Naive thymus-derived CD4-positive, alpha-beta T cell (primary cell): Measurements from ENCODE around the gene RIPOR3. TPM values are rescaled to one million over a fixed set of nuclear protein-coding genes. Genes with fewer than 3 reads are reported as not detected.

Experiments used
- ATAC-seq: fragments of 150-1000 bp; cut with Tn5 transposase; 2 replicates; pipeline ENCODE4 v1.10.0; 2021; ENCODE audit warnings: mild to moderate bottlenecking, moderate library complexity
- CTCF ChIA-PET: fragments of 350-600 bp; sonication (Branson Sonifier 250); formaldehyde crosslinking; loops from one replicate; lab custom pipeline; 2021; ENCODE audit warnings: antibody characterized with exemption; lab: Charles Lee
- POLR2A ChIA-PET: fragments of 350-600 bp; sonication (Branson Sonifier 250); formaldehyde crosslinking; loops from one replicate; lab custom pipeline; 2021; ENCODE audit warnings: antibody characterized with exemption, inconsistent platforms; lab: Charles Lee
- DNase-seq, 9 donors: peaks; one replicate each; pipeline versions ENCODE4 v3.0.0 to v3.0.0-alpha.2; 2020 to 2022; ENCODE audit warnings: mixed read lengths in 1 of 9
- H3K27ac ChIP-seq: one replicate; pipeline ENCODE4 v1.7.0; 2013; ENCODE audit warnings: mild to moderate bottlenecking, low read depth, low read length, moderate library complexity
- H3K27me3 ChIP-seq, 2 donors: one replicate each; pipeline ENCODE4 v1.7.0; 2013; ENCODE audit warnings: low read length in 2 of 2, mild to moderate bottlenecking in 2 of 2, moderate library complexity in 2 of 2; ENCODE audit not compliant: control insufficient read depth in 2 of 2, insufficient read depth in 2 of 2
- H3K36me3 ChIP-seq, 3 experiments: 1 replicate in 2 of 3; 2 replicates in 1 of 3; pipeline ENCODE4 v1.7.0; 2013; ENCODE audit warnings: low read length in 3 of 3, mild to moderate bottlenecking in 3 of 3, moderate library complexity in 1 of 3; ENCODE audit not compliant: insufficient read depth in 3 of 3, control insufficient read depth in 2 of 3
- H3K4me1 ChIP-seq, 2 donors: one replicate each; pipeline ENCODE4 v1.7.0; 2013; ENCODE audit warnings: low read length in 2 of 2, mild to moderate bottlenecking in 2 of 2, moderate library complexity in 1 of 2; ENCODE audit not compliant: control insufficient read depth in 2 of 2, insufficient read depth in 2 of 2
- H3K4me3 ChIP-seq: 2 replicates; pipeline ENCODE4 v1.7.0; 2013; ENCODE audit warnings: mild to moderate bottlenecking, low read length
- H3K9me3 ChIP-seq, 3 experiments: 1 replicate in 2 of 3; 2 replicates in 1 of 3; pipeline ENCODE4 v1.7.0; 2013; ENCODE audit warnings: low read length in 3 of 3; ENCODE audit not compliant: control insufficient read depth in 2 of 3
- H3K27ac Mint-ChIP-seq, 9 donors: one replicate each; pipeline ENCODE4 v1.8.0; 2020 to 2022; ENCODE audit warnings: mixed read lengths in 9 of 9, mild to moderate bottlenecking in 8 of 9, moderate library complexity in 5 of 9, inconsistent platforms in 2 of 9
- H3K27me3 Mint-ChIP-seq, 5 donors: one replicate each; pipeline ENCODE4 v1.8.0; 2021 to 2022; ENCODE audit warnings: mixed read lengths in 5 of 5, mild to moderate bottlenecking in 1 of 5
- H3K36me3 Mint-ChIP-seq, 5 donors: one replicate each; pipeline ENCODE4 v1.8.0; 2020 to 2022; ENCODE audit warnings: mixed read lengths in 5 of 5, mild to moderate bottlenecking in 3 of 5, inconsistent platforms in 1 of 5
- H3K4me1 Mint-ChIP-seq, 7 donors: one replicate each; pipeline ENCODE4 v1.8.0; 2020 to 2022; ENCODE audit warnings: mixed read lengths in 7 of 7, mild to moderate bottlenecking in 3 of 7, inconsistent platforms in 1 of 7
- H3K4me3 Mint-ChIP-seq, 10 donors: one replicate each; pipeline ENCODE4 v1.8.0; 2020 to 2022; ENCODE audit warnings: mild to moderate bottlenecking in 10 of 10, mixed read lengths in 10 of 10, moderate library complexity in 6 of 10, inconsistent platforms in 2 of 10
- H3K9me3 Mint-ChIP-seq, 11 donors: one replicate each; pipeline ENCODE4 v1.8.0; 2020 to 2022; ENCODE audit warnings: mixed read lengths in 11 of 11, mild to moderate bottlenecking in 4 of 11, inconsistent platforms in 1 of 11, moderate library complexity in 1 of 11
- intact Hi-C, 2 donors: fragments of 100-400 bp; cut with micrococcal nuclease; formaldehyde crosslinking; loops; one replicate each; pipeline ENCODE4 v1.15.1; 2023
- polyA plus RNA-seq, 2 donors: library from polyadenylated mRNA; unstranded; fragments of 300-500 nt; fragmentation: Illumina TruSeq; gene quantifications; one replicate each; pipeline ENCODE4 v1.2.3, GENCODE V29; 2021
- total RNA-seq, 6 experiments: library from RNA in 5 of 6; stranded (reverse) in 5 of 6; gene quantifications; 1 replicate in 5 of 6; 2 replicates in 1 of 6; pipeline ENCODE4 v1.2.3 and lab custom pipeline; 2021 to 2026

RIPOR3 gene
- total and polyA plus RNA-seq, 7 experiments from 2014 or later: 0.27 to 1.7 (median 0.80) TPM; not detected in 3

- Mint-ChIP-seq H3K4me3 (peak overlapping the region in 1 of 10 donors; percentile 23), H3K36me3 (no peaks in the 10 kb centered on the region)
- intact Hi-C loops: no loop called here
Measured at GRCh38 chr20:50597406-50597969, 93.9 kb downstream of the RIPOR3 start.

GRCh38 chr20:50596694-50597021, 94.7 kb downstream of the RIPOR3 start:
- POLR2A ChIA-PET: no interaction called here
- H3K4me3 Mint-ChIP-seq: no peak overlapping the region
- no peak overlapping the region for H3K4me3 ChIP-seq
- CTCF ChIA-PET: interaction anchor here (1.2 kb wide), 1 partner anchor 8 kb away, joined by 5 read pairs; no protein-coding TSS in a partner anchor
- H3K36me3 ChIP-seq: no peaks in the 10 kb centered on the region
- peaks cover 0 to 5% (median 0%) of the 10 kb centered on the region in 7 donors for H3K4me1 Mint-ChIP-seq
- H3K27ac Mint-ChIP-seq: peak overlapping the region in 1 of 9 donors; percentile 19
- ATAC-seq (no peak), DNase-seq (no peak)
- intact Hi-C loops: no loop called here
- no peaks in the 10 kb centered on the region for H3K9me3 ChIP-seq
- peaks cover 0 to 1% (median 0%) of the 10 kb centered on the region in 11 donors for H3K9me3 Mint-ChIP-seq
- H3K27ac ChIP-seq: no peak overlapping the region
- H3K36me3 Mint-ChIP-seq: no peaks in the 10 kb centered on the region
- no peaks in the 10 kb centered on the region for H3K4me1 ChIP-seq
- H3K27me3 ChIP-seq: no peaks in the 10 kb centered on the region
- peaks cover 0 to 7% (median 0%) of the 10 kb centered on the region in 5 donors for H3K27me3 Mint-ChIP-seq

More at GRCh38 chr20:50597406-50597969, 93.9 kb downstream of the RIPOR3 start:
- no peaks in the 10 kb centered on the region for H3K9me3 ChIP-seq
- Mint-ChIP-seq H3K4me1 (peaks cover 0 to 5% (median 0%) of the 10 kb centered on the region in 7 donors), H3K27me3 (peaks cover 0 to 7% (median 0%) of the 10 kb centered on the region in 5 donors), H3K9me3 (peaks cover 0 to 1% (median 0%) of the 10 kb centered on the region in 11 donors), H3K27ac (no peak overlapping the region)
- CTCF ChIA-PET: interaction anchor here (1.2 kb wide), 1 partner anchor 9 kb away, joined by 5 read pairs; no protein-coding TSS in a partner anchor
- H3K27ac ChIP-seq: no peak overlapping the region
- ATAC-seq: no peak
- no peak overlapping the region for H3K4me3 ChIP-seq
- H3K4me1 ChIP-seq: no peaks in the 10 kb centered on the region
- no peak for DNase-seq
- POLR2A ChIA-PET: no interaction called here
- H3K27me3 ChIP-seq: no peaks in the 10 kb centered on the region
- H3K36me3 ChIP-seq: no peaks in the 10 kb centered on the region

- Mint-ChIP-seq H3K27me3 (peaks cover 0 to 7% (median 0%) of the 10 kb centered on the region in 5 donors), H3K27ac (peak overlapping the region in 5 of 9 donors; percentile 19 to 77 (median 59)), H3K36me3 (no peaks in the 10 kb centered on the region), H3K4me3 (no peak overlapping the region), H3K9me3 (peaks cover 0 to 1% (median 0%) of the 10 kb centered on the region in 11 donors), H3K4me1 (peaks cover 0 to 5% (median 0%) of the 10 kb centered on the region in 7 donors)
- ChIA-PET CTCF (interaction anchor here (1.2 kb wide), 1 partner anchor 8 kb away, joined by 5 read pairs; no protein-coding TSS in a partner anchor), POLR2A (no interaction called here)
- H3K4me1 ChIP-seq: no peaks in the 10 kb centered on the region
- H3K9me3 ChIP-seq: no peaks in the 10 kb centered on the region
- no peak for DNase-seq
- H3K27ac ChIP-seq: no peak overlapping the region
- no peaks in the 10 kb centered on the region for H3K27me3 ChIP-seq
- intact Hi-C loops: no loop called here
- ATAC-seq: no peak
- H3K36me3 ChIP-seq: no peaks in the 10 kb centered on the region
- no peak overlapping the region for H3K4me3 ChIP-seq
Measured at GRCh38 chr20:50595988-50596693, 95.2 kb downstream of the RIPOR3 start.

- H3K4me3 ChIP-seq: no peak overlapping the region
- ATAC-seq (no peak), DNase-seq (no peak)
- H3K4me3 Mint-ChIP-seq: no peak overlapping the region
- intact Hi-C loops: no loop called here
- CTCF ChIA-PET: interaction anchor here (0.8 kb wide), 1 partner anchor 132 kb away, joined by 3 read pairs; no protein-coding TSS in a partner anchor
- peaks cover 0 to 7% (median 0%) of the 10 kb centered on the region in 5 donors for H3K27me3 Mint-ChIP-seq
- no peaks in the 10 kb centered on the region for H3K9me3 ChIP-seq
- POLR2A ChIA-PET: interaction anchor here (0.5 kb wide), 1 partner anchor 458 kb away, joined by 3 read pairs; no protein-coding TSS in a partner anchor
- peaks cover 0 to 5% (median 0%) of the 10 kb centered on the region in 7 donors for H3K4me1 Mint-ChIP-seq
- peaks cover 0 to 1% (median 0%) of the 10 kb centered on the region in 11 donors for H3K9me3 Mint-ChIP-seq
- H3K27ac Mint-ChIP-seq: peak overlapping the region in 3 of 9 donors; percentile 19 to 77 (median 59)
- H3K36me3 Mint-ChIP-seq: no peaks in the 10 kb centered on the region
- H3K27me3 ChIP-seq: no peaks in the 10 kb centered on the region
- no peak overlapping the region for H3K27ac ChIP-seq
- no peaks in the 10 kb centered on the region for H3K36me3 ChIP-seq
- no peaks in the 10 kb centered on the region for H3K4me1 ChIP-seq
Measured at GRCh38 chr20:50595433-50595895, 95.9 kb downstream of the RIPOR3 start.

GRCh38 chr20:50594591-50595432, 96.5 kb downstream of the RIPOR3 start:
- H3K27ac Mint-ChIP-seq: peak overlapping the region in 4 of 9 donors; percentile 39 to 77 (median 54)
- H3K9me3 Mint-ChIP-seq: peaks cover 0 to 1% (median 0%) of the 10 kb centered on the region in 11 donors

GRCh38 chr20:50594231-50594590, 97.1 kb downstream of the RIPOR3 start:
- POLR2A ChIA-PET: no interaction called here

More at GRCh38 chr20:50594591-50595432, 96.5 kb downstream of the RIPOR3 start:
- no peak for DNase-seq
- peaks cover 0 to 2% (median 0%) of the 10 kb centered on the region in 5 donors for H3K27me3 Mint-ChIP-seq
- H3K4me3 Mint-ChIP-seq: no peak overlapping the region
- Histone ChIP-seq H3K9me3 (no peaks in the 10 kb centered on the region), H3K36me3 (peaks cover 0 to 1% (median 0%) of the 10 kb centered on the region in 3 experiments), H3K27ac (no peak overlapping the region), H3K4me3 (no peak overlapping the region), H3K27me3 (no peaks in the 10 kb centered on the region), H3K4me1 (no peaks in the 10 kb centered on the region)
- H3K36me3 Mint-ChIP-seq: no peaks in the 10 kb centered on the region
- CTCF ChIA-PET: interaction anchor here (0.8 kb wide), 1 partner anchor 131 kb away, joined by 3 read pairs; no protein-coding TSS in a partner anchor
- H3K4me1 Mint-ChIP-seq: peaks cover 0 to 5% (median 0%) of the 10 kb centered on the region in 7 donors
- ATAC-seq: peak; percentile 37
- intact Hi-C loops: no loop called here
- POLR2A ChIA-PET: interaction anchor here (0.5 kb wide), 1 partner anchor 457 kb away, joined by 3 read pairs; no protein-coding TSS in a partner anchor

More at GRCh38 chr20:50594231-50594590, 97.1 kb downstream of the RIPOR3 start:
- Histone ChIP-seq H3K36me3 (peaks cover 0 to 6% (median 5%) of the 10 kb centered on the region in 3 experiments), H3K4me1 (no peaks in the 10 kb centered on the region), H3K27me3 (no peaks in the 10 kb centered on the region), H3K4me3 (no peak overlapping the region), H3K27ac (no peak overlapping the region), H3K9me3 (no peaks in the 10 kb centered on the region)
- peaks cover 0 to 1% (median 0%) of the 10 kb centered on the region in 11 donors for H3K9me3 Mint-ChIP-seq
- intact Hi-C loops: no loop called here
- H3K4me3 Mint-ChIP-seq: no peak overlapping the region
- H3K27me3 Mint-ChIP-seq: peaks cover 0 to 2% (median 0%) of the 10 kb centered on the region in 5 donors
- H3K4me1 Mint-ChIP-seq: peaks cover 0 to 5% (median 0%) of the 10 kb centered on the region in 7 donors
- ATAC-seq (peak; percentile 8), DNase-seq (no peak)
- peaks cover 0 to 3% (median 0%) of the 10 kb centered on the region in 5 donors for H3K36me3 Mint-ChIP-seq
- H3K27ac Mint-ChIP-seq: peak overlapping the region in 3 of 9 donors; percentile 39 to 62 (median 43)
- CTCF ChIA-PET: interaction anchor here (0.6 kb wide), 1 partner anchor 82 kb away, joined by 3 read pairs; no protein-coding TSS in a partner anchor
